Fibroblast of pulmonary artery (primary cell): ENCODE data around the gene UGT2B11.
"Not testable (repeated sequence)": the region's sequence is repeated elsewhere in the genome, so short reads cannot be mapped to it uniquely, and the experiment has no call there.

Experiments
- DNase-seq: peaks from one replicate; pipeline ENCODE4 v3.0.0-alpha.2; 2010; ENCODE audit warnings: low read depth
- H3K4me3 ChIP-seq: replicated peaks from 2 replicates; pipeline ENCODE4 v1.5.1; 2011; ENCODE audit warnings: low read depth, mild to moderate bottlenecking, control low read depth, low read length, moderate library complexity
- CTCF ChIP-seq: IDR thresholded peaks from 2 replicates; pipeline ENCODE4 v1.5.1; 2011; ENCODE audit warnings: mild to moderate bottlenecking, control low read depth, low read length, inconsistent platforms; ENCODE audit errors: missing control alignments

The UGT2B11 gene

GRCh38 chr4:69167300-69167699, 47.2 kb downstream of the UGT2B11 start:
- H3K4me3 ChIP-seq: no peak overlapping the region
- peak; percentile 20 for DNase-seq
- no peak for TF ChIP-seq CTCF

- not testable (repeated sequence) for DNase-seq, H3K4me3 ChIP-seq
Measured at GRCh38 chr4:69166376-69166775, 48.2 kb downstream of the UGT2B11 start.

- DNase-seq, H3K4me3 ChIP-seq: not testable (repeated sequence)
Measured at GRCh38 chr4:69165707-69166106, 48.8 kb downstream of the UGT2B11 start.

GRCh38 chr4:69156913-69157312, 57.6 kb downstream of the UGT2B11 start:
- peak; percentile 6 for DNase-seq
- peak; percentile 47 for TF ChIP-seq CTCF
- no peak overlapping the region for H3K4me3 ChIP-seq

GRCh38 chr4:69154021-69154420, 60.5 kb downstream of the UGT2B11 start:
- no peak for TF ChIP-seq CTCF
- H3K4me3 ChIP-seq: no peak overlapping the region
- no peak for DNase-seq
